Pancreas (tissue), 10 donors: ENCODE measurements around the gene TNFRSF14. TPM values are rescaled to one million over a fixed set of nuclear protein-coding genes. Genes with fewer than 3 reads are reported as not detected.

Experiments used
- ATAC-seq, 4 donors: fragments of 200-7000 bp; cut with Tn5 transposase; one replicate each; pipeline versions ENCODE4 v1.8.0 to v1.9.1; 2020; ENCODE audit warnings: mild to moderate bottlenecking in 4 of 4, moderate library complexity in 4 of 4
- DNase-seq, 6 donors: peaks; one replicate each; pipeline ENCODE4 v3.0.0-alpha.2; 2020
- FAIRE-seq: peaks from 2 replicates; lab custom pipeline; 2012; peaks lifted over from hg19 to GRCh38; lab: Jason Lieb, UNC
- H3K27ac ChIP-seq, 4 donors: fragments of 200-600 bp; sonication (generic); 1 replicate in 3 of 4; 2 replicates in 1 of 4; pipeline versions ENCODE4 v1.5.0 to v1.8.0; 2020
- H3K27me3 ChIP-seq, 4 donors: fragments of 200-600 bp; one replicate each; pipeline ENCODE4 v1.8.0; 2021
- H3K36me3 ChIP-seq, 3 donors: fragments of 200-600 bp; sonication (generic) in 1 of 3; one replicate each; pipeline versions ENCODE4 v1.5.0 to v1.8.0; 2020 to 2021
- H3K4me1 ChIP-seq, 3 donors: fragments of 200-600 bp; one replicate each; pipeline ENCODE4 v1.8.0; 2021
- H3K4me3 ChIP-seq, 4 donors: fragments of 200-600 bp; sonication (generic) in 2 of 4; one replicate each; pipeline versions ENCODE4 v1.5.0 to v1.8.0; 2020 to 2021
- H3K9me3 ChIP-seq, 4 donors: fragments of 200-600 bp; one replicate each; pipeline ENCODE4 v1.8.0; 2021
- CTCF ChIP-seq, 4 donors: fragments of 200-600 bp; sonication (generic) in 3 of 4; IDR thresholded peaks; one replicate each; pipeline versions ENCODE4 v1.5.0 to v1.8.0; 2021; ENCODE audit warnings: antibody characterized with exemption in 4 of 4
- WGBS, 2 donors: extraction: QIAGEN DNeasy Blood & Tissue Kit; methylation state at CpG; one replicate each; pipeline ENCODE4 v1.1.7; 2013; 5-methylcytosine and 5-hydroxymethylcytosine counted together
- intact Hi-C, 3 donors: fragments of 100-400 bp; cut with DNase I; formaldehyde crosslinking; loops; one replicate each; pipeline versions ENCODE4 v1.11.1 to v1.14.2; 2022
- polyA plus RNA-seq, 2 donors: library from polyadenylated mRNA; stranded (reverse); fragments of 200-250 nt; gene quantifications; one replicate each; pipeline ENCODE4 v1.2.3, GENCODE V29; 2013
- total RNA-seq, 6 donors: library from RNA; stranded (reverse); fragmentation: NEBNext Ultra II Directional in 4 of 6; extraction: Animal tissue kit (Norgen Biotek cat#: 25700) in 4 of 6; gene quantifications; one replicate each; pipeline versions ENCODE4 v1.2.1 to v1.2.4, GENCODE V29; 2021 to 2023
- donor health status: healthy with polysubstance abuse.
- donor health status: DM: no; HTN: no; CAD: no; lungs with moderate emphysema.
- donor health status: DM: no; HTN: no; CAD: no.
- donor health status: control.
- donor health status: control.
- donor health status: Bipolar disorder and iron deficiency.
- donor health status: DM: yes; HTN: yes; CAD: no.
- donor health status: DM: no; HTN: no; CAD: no.
- donor health status: DM: no; HTN: no; CAD: no.
- donor health status: DM: yes; HTN: yes; CAD: no.

The TNFRSF14 gene
- total and polyA plus RNA-seq, 8 donors = 10.3 to 124 (median 24.9) TPM

DNA sequence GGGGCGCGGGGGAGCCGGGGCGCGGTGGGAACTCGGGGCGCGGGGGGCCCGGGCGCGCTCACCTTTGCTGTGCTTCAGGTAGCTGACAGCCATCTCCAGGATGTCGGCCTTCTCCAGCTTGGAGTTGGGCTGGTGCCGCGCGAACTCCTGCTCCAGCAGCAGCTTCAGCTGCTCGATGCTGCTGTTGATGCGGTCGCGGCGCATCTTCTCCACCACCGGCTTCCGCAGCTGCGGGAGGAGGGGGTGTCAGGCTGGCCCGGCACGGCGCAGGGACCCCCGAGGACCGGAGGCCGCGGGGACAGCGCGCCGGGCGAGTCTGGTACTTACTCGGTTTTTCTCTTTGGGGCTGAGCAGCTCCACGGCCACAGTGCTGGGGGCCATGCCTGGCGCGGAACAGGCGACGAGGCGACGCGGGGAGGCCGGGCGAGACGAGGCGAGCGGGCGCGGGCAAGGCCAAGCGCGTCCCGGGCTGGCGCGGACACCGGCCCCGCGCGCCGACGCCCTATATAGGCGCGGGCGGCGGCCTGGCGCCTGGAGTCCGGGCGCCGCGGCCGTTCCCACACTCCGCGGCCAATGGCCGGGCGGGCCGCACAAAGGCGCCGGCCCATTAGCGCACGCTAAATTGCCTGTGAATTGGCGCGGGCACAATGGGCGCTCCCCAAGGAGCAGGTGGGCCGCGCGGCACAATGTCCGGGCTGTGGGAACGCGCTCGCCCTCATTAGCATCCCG, 26.2 kb upstream of the TNFRSF14 start, which contains the start of gene HES5:
TSS of gene HES5 (minus strand) at position 480 of the 729 bp plus-strand sequence. CDS start at position 381, 99 bp downstream.
- intact Hi-C loops = no loop called here
- WGBS, 2 donors = 3 to 4% methylated on average over 72 to 91 of the region's 91 CpGs
- Histone ChIP-seq H3K27me3 (peaks cover 0 to 3% (median 0%) of the 10 kb centered on the region in 4 donors), H3K4me3 (peak within 1 kb of the TSS in 2 of 4 donors; percentile 20 to 36), H3K36me3 (no peaks in the 10 kb centered on the region), H3K9me3 (no peaks in the 10 kb centered on the region), H3K4me1 (peaks cover 12 to 28% (median 16%) of the 10 kb centered on the region in 3 donors), H3K27ac (no peak within 1 kb of the TSS)
- DNase-seq (no peak), FAIRE-seq (no peak), ATAC-seq (no peak)
- TF ChIP-seq CTCF (IDR thresholded peaks at IDR 0.05) = no peak

DNA sequence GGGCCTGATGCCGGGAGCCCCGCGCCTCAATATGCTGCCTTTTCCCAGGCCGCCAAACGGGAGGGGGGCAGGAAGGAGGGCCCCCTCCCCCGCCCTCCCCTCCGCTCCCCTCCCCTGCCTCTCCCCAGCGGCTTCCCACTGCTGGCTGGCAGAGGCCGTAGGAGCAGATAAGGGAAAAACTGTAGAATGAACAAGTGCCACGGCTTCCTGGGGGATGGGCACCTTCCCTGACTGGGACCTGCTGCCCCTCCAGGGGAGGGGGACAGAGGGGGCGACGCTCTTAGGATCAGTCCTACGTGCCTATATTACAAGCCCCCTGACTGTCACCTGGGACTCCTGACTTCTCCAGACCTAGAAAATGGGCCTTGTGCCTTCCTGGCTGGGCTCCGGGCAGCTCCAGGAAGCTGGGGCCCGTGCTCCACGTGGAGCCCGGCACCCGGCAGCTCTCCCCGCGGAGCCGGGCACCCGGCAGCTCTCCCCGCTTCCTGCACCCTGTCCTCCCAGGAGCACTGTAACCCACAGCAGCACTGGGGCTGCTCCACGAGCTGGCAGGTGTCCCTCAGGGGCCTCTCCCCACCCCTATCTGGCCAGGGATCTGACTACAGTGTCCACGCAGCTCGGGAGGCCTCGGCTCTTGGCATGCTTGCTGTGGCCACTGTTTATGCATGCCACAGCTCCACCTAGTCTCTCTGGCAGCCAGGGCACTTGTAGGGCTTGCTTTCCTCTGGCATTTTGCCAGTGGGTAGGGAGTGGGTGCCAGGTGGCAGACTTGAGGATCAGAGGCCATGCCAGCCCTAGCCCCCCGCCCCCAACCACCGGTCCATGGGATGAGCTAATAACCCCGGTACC, 25.4 kb upstream of the TNFRSF14 start:
- DNase-seq (peak in 2 of 6 donors; percentile 62 to 71), ATAC-seq (no peak), FAIRE-seq (no peak)
- WGBS, 2 donors = 13 to 14% methylated on average over 27 to 30 of the region's 30 CpGs
- Histone ChIP-seq H3K27me3 (peaks cover 0 to 3% (median 0%) of the 10 kb centered on the region in 4 donors), H3K4me1 (peaks cover 12 to 23% (median 15%) of the 10 kb centered on the region in 3 donors), H3K27ac (no peak overlapping the region), H3K36me3 (no peaks in the 10 kb centered on the region), H3K9me3 (no peaks in the 10 kb centered on the region), H3K4me3 (peak overlapping the region in 2 of 4 donors; percentile 20 to 36)
- TF ChIP-seq CTCF (IDR thresholded peaks at IDR 0.05) = no peak
- intact Hi-C loops = no loop called here

GRCh38 chr1:2532485-2533160, 23.5 kb upstream of the TNFRSF14 start:
- H3K9me3 ChIP-seq = no peaks in the 10 kb centered on the region
- intact Hi-C loops = no loop called here
- FAIRE-seq = no peak
- no peak for TF ChIP-seq CTCF (IDR thresholded peaks at IDR 0.05)
- H3K4me1 ChIP-seq = peaks cover 12 to 23% (median 15%) of the 10 kb centered on the region in 3 donors
- DNase-seq = no peak
- H3K4me3 ChIP-seq = no peak overlapping the region
- no peaks in the 10 kb centered on the region for H3K36me3 ChIP-seq
- H3K27me3 ChIP-seq = peaks cover 0 to 3% (median 0%) of the 10 kb centered on the region in 4 donors
- ATAC-seq = no peak
- H3K27ac ChIP-seq = no peak overlapping the region
- 72 to 77% methylated on average over 22 to 23 of the region's 23 CpGs for WGBS, 2 donors

DNA sequence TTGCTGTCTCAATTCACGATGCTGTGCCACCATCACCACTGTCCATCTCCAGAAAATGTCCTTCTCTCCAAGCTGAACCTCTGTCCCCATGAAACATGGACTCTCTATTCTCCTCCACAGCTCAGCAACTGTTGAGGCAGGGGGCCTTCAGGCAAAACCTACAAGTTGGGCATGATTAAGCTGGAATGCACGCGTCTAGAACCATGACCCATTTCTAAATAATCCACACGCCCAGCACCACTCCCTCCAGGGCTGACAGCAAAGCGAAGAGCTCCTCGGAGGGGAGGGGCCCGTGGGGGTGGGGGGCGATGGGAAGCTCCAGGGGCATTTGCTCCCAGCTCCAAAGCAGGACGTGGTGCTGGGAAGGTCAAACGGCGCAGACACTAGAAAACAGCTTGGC, 22.8 kb upstream of the TNFRSF14 start:
- no peak for TF ChIP-seq CTCF (IDR thresholded peaks at IDR 0.05)

More for the DNA sequence above, 22.8 kb upstream of the TNFRSF14 start:
- Histone ChIP-seq H3K36me3 (no peaks in the 10 kb centered on the region), H3K9me3 (no peaks in the 10 kb centered on the region), H3K4me1 (peaks cover 12 to 20% (median 15%) of the 10 kb centered on the region in 3 donors), H3K27ac (no peak overlapping the region), H3K4me3 (no peak overlapping the region), H3K27me3 (peaks cover 0 to 3% (median 0%) of the 10 kb centered on the region in 4 donors)
- DNase-seq = no peak
- FAIRE-seq = no peak
- intact Hi-C loops = no loop called here
- 74 to 81% methylated on average over 11 of the region's 11 CpGs for WGBS, 2 donors
- ATAC-seq = no peak
